Left cardiac atrium (tissue), 4 donors: ENCODE data around the gene PMEL. TPM values are rescaled to one million over a fixed set of nuclear protein-coding genes. Genes with fewer than 3 reads are reported as not detected.
"Not testable (repeated sequence)": the region's sequence is repeated elsewhere in the genome, so short reads cannot be mapped to it uniquely, and the experiment has no call there.

ENCODE experiments used
- ATAC-seq, 2 donors: fragments of 200-7000 bp; cut with Tn5 transposase; one replicate each; pipeline ENCODE4 v1.9.1; 2020; ENCODE audit warnings: mild to moderate bottlenecking in 2 of 2, moderate library complexity in 2 of 2
- DNase-seq: peaks from one replicate; pipeline ENCODE4 v3.0.0-alpha.2; 2020
- intact Hi-C, 2 donors: fragments of 100-400 bp; cut with DNase I; formaldehyde crosslinking; loops; one replicate each; pipeline versions ENCODE4 v1.14.1 to v1.15.1; 2022 to 2023
- long read RNA-seq: library from polyadenylated mRNA; unstranded; transcript quantifications from one replicate; pipeline ENCODE4 v2.0.0, GENCODE V29; 2021
- total RNA-seq, 2 donors: library from RNA; stranded (reverse); fragmentation: NEBNext Ultra II Directional; extraction: Animal tissue kit (Norgen Biotek cat#: 25700); gene quantifications; one replicate each; pipeline ENCODE4 v1.2.1, GENCODE V29; 2021
- donor health status: DM: no; HTN: yes; CAD: no.
- donor health status: DM: no; HTN: yes; CAD: no; lungs with severe emphysema.
- donor health status: DM: yes; HTN: yes; CAD: no.
- donor health status: Dilated cardiomyopathy.

The PMEL gene
- under 1 TPM; 0.65 to 0.81 TPM for total RNA-seq
- long read RNA-seq, partial matches to known transcripts, result 1 of 4 reads
- long read RNA-seq, other reads (novel, unspliced or antisense), result 0 of 4 reads

DNA sequence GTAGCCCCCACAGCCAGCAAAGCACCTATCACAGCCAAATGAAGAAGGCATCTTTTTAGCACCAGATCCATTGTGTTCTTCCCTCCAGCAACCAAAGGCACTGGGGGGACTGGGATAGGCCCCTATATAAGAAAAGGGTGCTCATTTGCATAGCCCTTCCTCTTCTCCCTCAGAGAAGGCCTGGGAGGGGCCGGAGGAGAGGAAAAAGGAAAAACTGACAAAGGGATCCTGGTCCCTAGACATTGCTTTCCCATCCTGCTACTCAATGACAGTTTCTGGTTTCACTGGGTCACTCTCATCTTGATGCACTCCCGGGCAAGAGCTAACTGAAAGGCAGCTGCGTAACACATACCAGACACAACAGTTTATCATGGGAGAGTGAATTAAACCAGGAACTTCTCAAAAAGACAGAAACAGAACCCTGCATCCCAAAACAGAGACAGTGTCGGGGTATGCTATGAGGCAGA lies at the start of gene PMEL:
Gene PMEL (minus strand): TSS at position 102 of the 467 bp plus-strand sequence. CDS start 31 bp downstream, at position 71.
- intact Hi-C loops, result loop anchor here in 1 of 2 donors (5.0 kb wide), 1 partner anchor 34 kb away; the partner anchor contains the start of gene DGKA
- peak; percentile 9 to 14 for ATAC-seq
- DNase-seq, result no peak

DNA sequence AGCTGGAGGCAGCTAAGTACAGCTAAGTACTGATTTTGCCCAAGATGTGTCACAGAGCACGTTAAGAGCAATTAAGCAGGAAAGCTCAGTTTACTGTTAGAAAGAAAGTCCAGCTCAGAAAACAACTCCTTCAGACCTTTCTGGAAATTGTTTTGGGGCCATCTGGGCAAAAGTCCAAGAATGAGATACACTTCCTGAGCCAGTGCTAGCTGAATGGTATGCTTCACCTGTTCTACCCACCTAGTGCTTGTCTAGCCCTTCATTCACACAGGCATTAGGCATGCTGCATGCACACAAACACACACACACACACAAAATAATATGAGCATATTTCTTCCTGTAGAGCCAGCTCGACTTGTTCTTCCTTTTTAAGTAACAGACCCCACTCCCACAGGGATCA lies 48.4 kb upstream of the PMEL start:
- ATAC-seq, result no peak
- intact Hi-C loops, result no loop called here
- DNase-seq, result no peak

GRCh38 chr12:56013482-56013881 lies 47.6 kb upstream of the PMEL start:
- ATAC-seq (no peak), DNase-seq (no peak)
- intact Hi-C loops, result no loop called here

DNA sequence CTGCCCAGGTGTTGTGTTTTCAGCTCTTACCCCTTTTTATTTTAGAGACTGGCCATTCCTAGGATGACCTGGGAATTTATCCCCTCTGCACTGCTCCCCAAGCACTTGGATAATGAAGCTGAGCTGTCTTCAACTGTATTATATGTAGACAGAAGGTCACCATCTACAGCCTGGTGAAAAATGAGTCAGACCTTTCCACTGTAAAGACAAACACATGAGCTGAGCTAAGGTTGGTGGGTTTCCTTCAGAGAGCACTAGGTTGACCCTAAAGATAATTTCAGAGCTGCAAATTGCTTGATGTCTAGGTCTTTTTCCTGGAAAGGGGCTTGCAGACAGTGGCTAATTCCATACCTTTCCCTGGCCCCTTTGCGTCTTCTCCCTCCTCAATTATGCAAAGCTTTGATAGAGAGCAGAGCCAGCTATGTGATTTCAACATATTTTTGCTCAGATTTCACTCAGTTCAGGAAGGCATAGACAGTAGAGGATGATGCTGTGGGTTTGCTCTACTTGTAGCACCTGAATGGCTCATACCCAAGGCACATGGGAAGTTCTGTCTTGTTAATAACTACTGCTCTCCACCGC lies 45.8 kb upstream of the PMEL start:
- DNase-seq, result no peak
- intact Hi-C loops, result no loop called here
- no peak for ATAC-seq

- intact Hi-C loops, result no loop called here
- DNase-seq (no peak), ATAC-seq (no peak)
These were observed 44.3 kb upstream of the PMEL start for GRCh38 chr12:56010111-56010570.

DNA sequence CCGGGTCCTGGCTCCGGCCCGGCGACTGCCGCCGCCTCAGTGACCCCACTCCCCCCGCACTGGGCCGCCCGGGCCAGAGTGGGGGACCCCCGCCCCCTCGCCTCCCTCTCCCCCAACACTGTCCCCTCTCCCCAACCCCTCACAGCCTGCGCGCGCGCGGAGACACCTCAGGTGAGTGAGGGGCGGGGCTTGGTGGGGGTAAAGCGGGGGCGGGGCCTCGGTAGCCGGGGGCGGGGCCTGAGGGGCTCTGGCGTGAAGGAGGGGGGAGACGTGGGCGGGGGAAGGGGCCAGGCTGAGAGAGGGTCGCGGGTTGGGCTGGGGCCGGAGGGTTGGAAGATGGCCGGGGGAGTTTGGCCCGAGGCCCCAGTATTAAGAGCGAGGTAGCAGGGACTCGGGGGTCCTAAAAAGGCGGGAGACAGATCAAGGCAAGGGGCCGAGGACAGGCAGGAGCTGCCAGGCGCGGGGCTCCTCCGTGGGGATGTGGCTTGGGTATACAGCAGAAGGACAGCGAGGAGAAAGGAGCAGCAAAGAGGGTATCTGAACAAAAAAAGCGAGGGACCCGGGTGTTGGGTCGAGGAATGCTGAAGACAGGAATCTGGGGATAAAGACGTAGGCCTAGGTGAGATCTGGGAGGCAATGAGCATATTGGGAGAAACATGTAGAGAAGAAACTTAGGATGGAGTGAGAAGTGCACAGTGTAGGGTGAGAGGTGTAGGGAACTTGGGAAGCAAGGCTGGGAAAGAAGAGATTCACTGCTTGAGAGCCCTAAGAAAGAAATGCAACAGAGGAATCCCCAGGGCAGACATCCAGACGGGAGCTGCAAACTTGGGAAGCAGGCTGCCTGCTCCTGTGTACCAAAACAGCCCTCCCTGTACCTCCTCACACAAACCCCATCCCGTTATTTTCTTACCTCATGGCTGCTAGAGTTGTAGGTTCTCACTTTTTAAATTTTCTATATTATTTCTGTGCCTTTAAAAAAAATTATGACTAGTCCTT lies 42.0 kb upstream of the PMEL start:
- ATAC-seq, result peak; percentile 88 to 89
- DNase-seq, result peak; percentile 67
- intact Hi-C loops, result no loop called here

DNA sequence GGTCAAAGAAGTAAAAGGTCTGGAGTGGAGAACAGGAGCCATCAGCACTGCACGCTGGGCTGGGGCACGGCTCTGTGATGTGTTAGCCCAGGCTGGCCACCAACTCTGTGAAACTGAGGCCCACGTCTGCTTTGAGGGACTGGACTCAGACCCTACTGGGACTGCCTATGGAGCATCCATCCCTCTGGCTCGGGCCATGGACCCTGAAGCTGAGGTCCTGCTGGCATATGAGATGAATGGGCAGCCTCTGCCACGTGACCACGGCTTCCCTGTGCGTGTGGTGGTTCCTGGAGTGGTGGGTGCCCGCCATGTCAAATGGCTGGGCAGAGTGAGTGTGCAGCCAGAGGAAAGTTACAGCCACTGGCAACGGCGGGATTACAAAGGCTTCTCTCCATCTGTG lies 38.4 kb upstream of the PMEL start:
- intact Hi-C loops, result no loop called here
- ATAC-seq (no peak), DNase-seq (no peak)

DNA sequence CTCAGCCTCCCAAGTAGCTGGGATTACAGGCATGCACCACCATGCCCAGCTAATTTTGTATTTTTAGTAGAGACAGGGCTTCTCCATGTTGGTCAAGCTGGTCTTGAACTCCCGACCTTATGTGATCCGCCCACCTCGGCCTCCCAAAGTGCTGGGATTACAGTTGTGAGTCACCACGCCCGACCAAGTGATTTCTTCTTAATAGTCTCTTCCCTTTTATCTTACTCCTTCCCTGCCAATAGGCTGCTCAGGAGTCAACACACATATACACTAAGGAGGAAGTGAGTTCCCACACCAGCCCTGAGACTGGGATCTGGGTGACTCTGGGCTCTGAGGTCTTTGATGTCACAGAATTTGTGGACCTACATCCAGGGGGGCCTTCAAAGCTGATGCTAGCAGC lies 37.5 kb upstream of the PMEL start:
- DNase-seq, intact Hi-C loops, ATAC-seq: not testable (repeated sequence)

DNA sequence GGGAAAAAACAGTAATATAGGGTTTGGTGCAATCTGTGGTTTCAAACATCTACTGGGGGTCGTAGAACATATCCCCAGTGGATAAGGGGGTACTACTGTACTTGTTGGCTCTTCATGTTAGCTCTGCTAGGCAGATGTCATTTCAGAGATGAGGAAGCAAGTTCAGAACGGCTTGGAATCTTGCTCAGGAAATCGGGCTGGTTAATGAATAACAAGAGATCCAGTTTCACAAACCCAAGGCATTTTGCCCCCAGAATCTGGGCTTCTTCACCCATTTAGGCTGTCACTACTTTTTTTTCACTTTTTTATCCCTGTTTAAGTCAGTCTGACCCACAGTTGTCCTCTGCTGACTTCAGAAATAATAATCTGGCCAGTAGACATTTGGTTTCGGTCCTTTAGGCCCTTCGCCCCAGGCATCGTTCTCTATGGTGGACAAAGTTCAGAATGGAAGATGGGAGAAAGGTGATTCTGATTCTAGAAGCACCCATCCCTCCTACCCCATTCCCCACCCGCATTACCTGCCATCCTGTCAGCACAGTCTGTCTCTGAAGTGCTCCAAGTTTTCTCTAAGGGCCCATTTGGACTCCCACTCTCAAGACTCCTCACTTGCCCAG lies 35.8 kb upstream of the PMEL start:
- DNase-seq (no peak), ATAC-seq (no peak)
- intact Hi-C loops, result no loop called here

- DNase-seq, ATAC-seq: not testable (repeated sequence)
- intact Hi-C loops, result loop anchor here (10.0 kb wide), 2 partner anchors 95 to 105 kb away; partner anchors contain the start of gene PA2G4 (in 1 of the 2)
These were observed 34.2 kb upstream of the PMEL start for GRCh38 chr12:55999999-56000540.

DNA sequence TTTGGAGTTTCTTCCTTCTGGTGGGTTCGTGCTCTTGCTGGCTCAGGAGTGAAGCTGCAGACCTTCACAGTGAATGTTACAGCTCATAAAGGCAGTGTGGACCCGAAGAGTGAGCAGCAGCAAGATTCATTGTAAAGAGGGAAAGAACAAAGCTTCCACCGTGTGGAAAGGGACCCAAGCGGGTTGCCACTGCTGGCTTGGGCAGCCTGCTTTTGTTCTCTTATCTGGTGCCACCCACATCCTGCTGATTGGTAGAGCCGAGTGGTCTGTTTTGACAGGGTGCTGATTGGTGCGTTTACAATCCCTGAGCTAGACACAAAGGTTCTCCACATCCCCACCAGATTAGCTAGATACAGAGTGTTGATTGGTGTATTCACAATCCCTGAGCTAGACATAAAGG lies 33.7 kb upstream of the PMEL start:
- not testable (repeated sequence) for DNase-seq, ATAC-seq
- intact Hi-C loops, result loop anchor here (10.0 kb wide), 2 partner anchors 95 to 105 kb away; partner anchors contain the start of gene PA2G4 (in 1 of the 2)

GRCh38 chr12:55997535-55997859 lies 31.7 kb upstream of the PMEL start:
- no peak for DNase-seq
- ATAC-seq, result peak; percentile 2 to 8
- intact Hi-C loops, result loop anchor here (2.0 to 10.0 kb wide), 3 partner anchors 43 to 107 kb away; partner anchors contain the start of genes PA2G4 (in 1 of the 2) and RPS26 (in 1 of the 2)

- intact Hi-C loops, result loop anchor here (2.0 to 10.0 kb wide), 3 partner anchors 44 to 108 kb away; partner anchors contain the start of genes PA2G4 (in 1 of the 2) and RPS26 (in 1 of the 2)
- peak; percentile 98 for DNase-seq
- ATAC-seq, result peak; percentile 100
These were observed 31.1 kb upstream of the PMEL start, which contains the start of gene SUOX for GRCh38 chr12:55996715-55997534. Gene SUOX, plus strand, starts transcription at chr12:55997276. Its CDS starts 4,946 bp downstream, at chr12:56002222.

- peak; percentile 38 to 56 for ATAC-seq
- intact Hi-C loops, result loop anchor here (2.0 to 10.0 kb wide), 3 partner anchors 45 to 109 kb away; partner anchors contain the start of genes PA2G4 (in 1 of the 2) and RPS26 (in 1 of the 2)
- peak; percentile 34 for DNase-seq
These were observed 30.4 kb upstream of the PMEL start for GRCh38 chr12:55996201-55996714.

DNA sequence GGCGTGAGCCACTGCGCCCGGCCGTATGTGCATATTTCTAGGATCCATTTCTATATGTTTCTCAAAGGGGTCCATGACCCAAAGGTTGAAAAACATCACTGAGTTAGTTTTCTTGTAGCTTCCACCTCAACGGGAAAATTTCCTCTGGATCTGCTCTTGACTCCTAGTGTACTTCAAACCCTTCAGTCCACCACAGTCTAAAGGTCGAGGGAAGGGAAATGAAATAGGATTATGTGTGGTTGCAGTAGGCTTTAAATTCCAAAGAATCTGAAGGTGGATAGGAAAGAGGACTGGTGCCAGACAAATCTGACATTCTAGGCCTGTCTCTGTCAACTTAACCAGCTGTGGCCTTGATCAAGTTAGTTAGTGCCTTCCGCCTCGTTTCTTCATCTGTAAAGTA lies 29.5 kb upstream of the PMEL start:
- ATAC-seq (no peak), DNase-seq (no peak)
- intact Hi-C loops, result loop anchor here (10.0 kb wide), 2 partner anchors 99 to 109 kb away; partner anchors contain the start of gene PA2G4 (in 1 of the 2)

DNA sequence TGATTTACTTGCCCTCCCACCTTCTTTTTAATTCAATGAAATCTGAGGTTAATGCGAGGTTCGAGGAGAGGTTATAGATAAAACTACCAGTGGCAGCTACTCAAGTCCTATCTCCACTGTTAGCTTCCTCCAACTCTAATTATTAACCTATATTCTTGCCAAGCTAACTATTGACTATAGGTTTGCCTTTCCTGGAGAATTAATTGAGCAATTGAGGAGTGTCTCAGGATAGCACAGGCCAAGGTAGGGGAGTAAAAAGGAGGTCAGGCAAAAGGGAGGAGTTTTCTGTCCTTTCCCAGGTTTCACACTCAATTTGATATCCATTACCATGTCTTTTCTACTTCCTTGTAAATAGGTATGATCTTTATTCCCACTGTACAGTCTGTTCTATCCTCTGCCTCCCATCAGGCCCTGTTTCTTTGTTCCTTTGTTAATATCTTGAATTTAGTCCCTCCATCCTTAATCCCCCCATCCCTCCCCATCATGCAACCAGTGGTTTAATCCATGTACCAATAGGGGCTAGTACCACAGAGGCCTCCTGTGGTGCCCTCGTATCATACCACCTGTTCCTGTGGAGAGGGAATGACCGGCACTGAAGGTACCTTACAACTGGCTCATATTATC lies 27.5 kb upstream of the PMEL start:
- intact Hi-C loops, result loop anchor here (10.0 kb wide), 2 partner anchors 101 to 111 kb away; partner anchors contain the start of gene PA2G4 (in 1 of the 2)
- ATAC-seq, result no peak

DNA sequence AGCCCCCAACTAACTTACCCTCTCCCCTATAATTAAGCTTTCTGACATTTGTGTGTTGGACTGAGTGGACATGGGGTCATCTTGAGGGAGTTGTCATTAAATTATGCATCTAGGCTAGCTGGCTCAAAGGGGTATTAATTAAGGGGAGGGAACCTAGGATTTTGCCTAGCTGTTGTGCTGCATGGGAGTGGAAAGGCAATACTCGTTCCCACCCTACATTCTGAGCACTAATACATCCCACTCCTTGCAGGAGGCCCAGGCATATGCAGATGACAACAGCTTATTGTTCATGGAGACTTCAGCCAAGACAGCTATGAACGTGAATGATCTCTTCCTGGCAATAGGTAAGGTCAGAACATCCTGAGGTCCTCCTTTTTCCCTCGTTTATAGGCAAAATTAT lies 25.3 kb upstream of the PMEL start:
- no peak for ATAC-seq
- no peak for DNase-seq
- intact Hi-C loops, result loop anchor here (10.0 kb wide), 2 partner anchors 104 to 114 kb away; partner anchors contain the start of gene PA2G4 (in 1 of the 2)

More for the DNA sequence above, 27.5 kb upstream of the PMEL start:
- no peak for DNase-seq
